B cell (primary cell): ENCODE measurements around the gene NAT10. TPM values are rescaled to one million over a fixed set of nuclear protein-coding genes. Genes with fewer than 3 reads are reported as not detected.

Source experiments
- ATAC-seq: fragments of 200-7000 bp; cut with Tn5 transposase; one replicate; pipeline ENCODE4 v1.10.0; 2021; ENCODE audit warnings: low read depth, mild to moderate bottlenecking, moderate number of reproducible peaks, moderate library complexity
- CTCF ChIA-PET: fragments of 350-600 bp; sonication (Branson Sonifier 250); formaldehyde crosslinking; loops from one replicate; lab custom pipeline; 2021; ENCODE audit warnings: antibody characterized with exemption, inconsistent platforms; lab: Charles Lee
- POLR2A ChIA-PET: fragments of 350-600 bp; sonication (Branson Sonifier 250); formaldehyde crosslinking; loops from one replicate; lab custom pipeline; 2021; ENCODE audit warnings: antibody characterized with exemption; lab: Charles Lee
- DNase-seq: peaks from one replicate; pipeline ENCODE4 v3.0.0; 2013
- H2AFZ ChIP-seq: 2 replicates; pipeline ENCODE4 v1.6.1; 2012; ENCODE audit warnings: mild to moderate bottlenecking, low read depth, low read length; ENCODE audit not compliant: insufficient read depth, poor library complexity, severe bottlenecking
- H3K27ac ChIP-seq, 2 donors: 1 replicate in 1 of 2; 2 replicates in 1 of 2; pipeline ENCODE4 v1.5.1; 2012 to 2013; ENCODE audit warnings: low read length in 2 of 2, mild to moderate bottlenecking in 2 of 2, moderate library complexity in 1 of 2
- H3K27me3 ChIP-seq, 4 experiments: fragments of 200-600 bp in 1 of 4; sonication (generic) in 1 of 4; replicated peaks in 1 of 4; 1 replicate in 2 of 4; 2 replicates in 2 of 4; pipeline versions ENCODE4 v1.6.1 to v1.7.0; 2013 to 2016; ENCODE audit warnings: low read length in 3 of 4, mild to moderate bottlenecking in 2 of 4, mixed read lengths in 1 of 4, moderate library complexity in 1 of 4; ENCODE audit not compliant: insufficient read depth in 4 of 4, control insufficient read depth in 3 of 4; ENCODE audit errors: control extremely low read depth in 1 of 4
- H3K36me3 ChIP-seq, 2 experiments: replicated peaks in 1 of 2; 1 replicate in 1 of 2; 2 replicates in 1 of 2; pipeline versions ENCODE4 v1.6.1 to v1.7.1; 2013; ENCODE audit warnings: low read length in 1 of 2; ENCODE audit not compliant: insufficient read depth in 2 of 2, control insufficient read depth in 1 of 2; ENCODE audit errors: control extremely low read depth in 1 of 2, extremely low read depth in 1 of 2
- H3K4me1 ChIP-seq, 2 donors: fragments of 200-600 bp in 1 of 2; sonication (generic) in 1 of 2; 1 replicate in 1 of 2; 2 replicates in 1 of 2; pipeline versions ENCODE4 v1.5.1 to v1.6.1; 2013 to 2017; ENCODE audit warnings: low read length in 2 of 2; ENCODE audit not compliant: control insufficient read depth in 2 of 2, insufficient read depth in 2 of 2
- H3K4me2 ChIP-seq: replicated peaks from 2 replicates; pipeline ENCODE3; 2012; ENCODE audit warnings: mild to moderate bottlenecking, low read depth, low read length; ENCODE audit not compliant: poor library complexity, severe bottlenecking
- H3K4me3 ChIP-seq, 5 experiments: fragments of 200-600 bp in 1 of 5; sonication (generic) in 1 of 5; 1 replicate in 3 of 5; 2 replicates in 2 of 5; pipeline versions ENCODE4 v1.5.1 to v1.7.0; 2011 to 2016; ENCODE audit warnings: low read length in 4 of 5, mild to moderate bottlenecking in 4 of 5, low read depth in 2 of 5, control low read depth in 1 of 5, moderate library complexity in 1 of 5; ENCODE audit not compliant: insufficient read depth in 1 of 5; ENCODE audit errors: control extremely low read depth in 1 of 5, extremely low read depth in 1 of 5
- H3K79me2 ChIP-seq: fragments of 200-600 bp; sonication (generic); one replicate; pipeline ENCODE4 v1.6.0; 2016; ENCODE audit warnings: low read length; ENCODE audit not compliant: control insufficient read depth, insufficient read depth
- H3K9ac ChIP-seq: fragments of 200-600 bp; sonication (generic); 2 replicates; pipeline ENCODE4 v1.6.1; 2017; ENCODE audit warnings: mild to moderate bottlenecking, low read length, moderate library complexity
- H3K9me3 ChIP-seq, 3 donors: one replicate each; pipeline versions ENCODE4 v1.6.1 to v1.7.1; 2013; ENCODE audit warnings: low read length in 2 of 3; ENCODE audit not compliant: control insufficient read depth in 2 of 3, insufficient read depth in 1 of 3; ENCODE audit errors: control extremely low read depth in 1 of 3
- H4K20me1 ChIP-seq: 2 replicates; pipeline ENCODE4 v1.6.0; 2012; ENCODE audit warnings: mild to moderate bottlenecking, low read length; ENCODE audit not compliant: insufficient read depth, control insufficient read depth, poor library complexity, severe bottlenecking
- H3K27ac Mint-ChIP-seq: one replicate; pipeline ENCODE4 v1.8.0; 2021; ENCODE audit warnings: mixed read lengths
- H3K27me3 Mint-ChIP-seq: one replicate; pipeline ENCODE4 v1.8.0; 2021; ENCODE audit warnings: mixed read lengths
- H3K4me1 Mint-ChIP-seq: one replicate; pipeline ENCODE4 v1.8.0; 2021; ENCODE audit warnings: mixed read lengths
- H3K4me3 Mint-ChIP-seq: one replicate; pipeline ENCODE4 v1.8.0; 2021; ENCODE audit warnings: mixed read lengths
- H3K9me3 Mint-ChIP-seq: one replicate; pipeline ENCODE4 v1.8.0; 2022; ENCODE audit warnings: mixed read lengths; ENCODE audit not compliant: insufficient read depth
- CTCF ChIP-seq: fragments of 200-600 bp; IDR thresholded peaks from one replicate; pipeline ENCODE4 v1.8.0; 2022; ENCODE audit warnings: antibody characterized with exemption, mild to moderate bottlenecking
- EZH2 ChIP-seq: IDR thresholded peaks from 2 replicates; pipeline ENCODE4 v1.6.1; 2012; ENCODE audit warnings: borderline replicate concordance, low read depth, mild to moderate bottlenecking, moderate library complexity, low read length; ENCODE audit not compliant: insufficient read depth, poor library complexity, severe bottlenecking
- WGBS: methylation state at CpG from one replicate; pipeline ENCODE4 v1.1.5; 2013; ENCODE audit warnings: missing lambda C conversion rate; ENCODE audit not compliant: insufficient coverage; 5-methylcytosine and 5-hydroxymethylcytosine counted together
- intact Hi-C: fragments of 100-400 bp; cut with micrococcal nuclease; formaldehyde crosslinking; loops from one replicate; pipeline ENCODE4 v1.10.0; 2022
- polyA plus RNA-seq: library from polyadenylated mRNA; depleted of rRNA; stranded (reverse); fragments of >200 nt; gene quantifications from 2 replicates; pipeline ENCODE4 v1.2.3, GENCODE V29; 2012
- total RNA-seq, 2 donors: library from RNA; stranded (reverse); fragments of 120-200 nt in 1 of 2; gene quantifications; 1 replicate in 1 of 2; 2 replicates in 1 of 2; pipeline versions ENCODE4 v1.2.3 to v1.2.4, GENCODE V29; 2013 to 2022

The NAT10 gene
- total and polyA plus RNA-seq, 2 donors (not counting 1 experiment from before 2014, with no cell fraction given), result 24.9 to 73.5 TPM

GRCh38 chr11:34064291-34064690 lies 41.1 kb upstream of the NAT10 start:
- CTCF ChIA-PET, result interaction anchor here (1.2 to 1.3 kb wide), 2 partner anchors 68 to 76 kb away, joined by 3 read pairs; no protein-coding TSS in a partner anchor
- intact Hi-C loops, result no loop called here

More at GRCh38 chr11:34064291-34064690, 41.1 kb upstream of the NAT10 start:
- Mint-ChIP-seq H3K27ac (no peak overlapping the region), H3K27me3 (no peaks in the 10 kb centered on the region), H3K9me3 (no peaks in the 10 kb centered on the region), H3K4me1 (peaks cover 57% of the 10 kb centered on the region), H3K4me3 (no peak overlapping the region)
- Histone ChIP-seq H4K20me1 (peaks cover 95% of the 10 kb centered on the region), H3K27me3 (no peaks in the 10 kb centered on the region), H3K4me1 (peaks cover 18 to 19% of the 10 kb centered on the region in 2 donors), H3K79me2 (peaks cover 100% of the 10 kb centered on the region), H3K27ac (no peak overlapping the region), H3K4me2 (no peak overlapping the region), H2AFZ (no peak overlapping the region), H3K9ac (no peak overlapping the region), H3K36me3 (peaks cover 7 to 27% of the 10 kb centered on the region in 2 experiments), H3K9me3 (no peaks in the 10 kb centered on the region), H3K4me3 (no peak overlapping the region)
- DNase-seq (no peak), ATAC-seq (no peak)
- POLR2A ChIA-PET, result no interaction called here
- TF ChIP-seq EZH2, result no peak
- TF ChIP-seq CTCF, result no peak
- no CpG with 5 or more reads among the region's 2 CpGs for WGBS
